ES-I3 (cell line): ENCODE measurements around the gene PPM1G.

Source experiments
- H3K36me3 ChIP-seq: 2 replicates; pipeline ENCODE4 v1.6.1; 2013; ENCODE audit warnings: mild to moderate bottlenecking, low read length, control low read depth, moderate library complexity; ENCODE audit not compliant: insufficient read depth
- H3K4me1 ChIP-seq: 2 replicates; pipeline ENCODE4 v1.6.1; 2013; ENCODE audit warnings: mild to moderate bottlenecking, control low read depth, low read length; ENCODE audit not compliant: insufficient read depth
- H3K9ac ChIP-seq: 2 replicates; pipeline ENCODE4 v1.6.1; 2013; ENCODE audit warnings: low read depth, mild to moderate bottlenecking, low read length, moderate library complexity
- H3K9me3 ChIP-seq: 2 replicates; pipeline ENCODE4 v1.6.1; 2013; ENCODE audit warnings: mild to moderate bottlenecking, low read length, moderate library complexity; ENCODE audit not compliant: control insufficient read depth, insufficient read depth

The PPM1G gene

DNA sequence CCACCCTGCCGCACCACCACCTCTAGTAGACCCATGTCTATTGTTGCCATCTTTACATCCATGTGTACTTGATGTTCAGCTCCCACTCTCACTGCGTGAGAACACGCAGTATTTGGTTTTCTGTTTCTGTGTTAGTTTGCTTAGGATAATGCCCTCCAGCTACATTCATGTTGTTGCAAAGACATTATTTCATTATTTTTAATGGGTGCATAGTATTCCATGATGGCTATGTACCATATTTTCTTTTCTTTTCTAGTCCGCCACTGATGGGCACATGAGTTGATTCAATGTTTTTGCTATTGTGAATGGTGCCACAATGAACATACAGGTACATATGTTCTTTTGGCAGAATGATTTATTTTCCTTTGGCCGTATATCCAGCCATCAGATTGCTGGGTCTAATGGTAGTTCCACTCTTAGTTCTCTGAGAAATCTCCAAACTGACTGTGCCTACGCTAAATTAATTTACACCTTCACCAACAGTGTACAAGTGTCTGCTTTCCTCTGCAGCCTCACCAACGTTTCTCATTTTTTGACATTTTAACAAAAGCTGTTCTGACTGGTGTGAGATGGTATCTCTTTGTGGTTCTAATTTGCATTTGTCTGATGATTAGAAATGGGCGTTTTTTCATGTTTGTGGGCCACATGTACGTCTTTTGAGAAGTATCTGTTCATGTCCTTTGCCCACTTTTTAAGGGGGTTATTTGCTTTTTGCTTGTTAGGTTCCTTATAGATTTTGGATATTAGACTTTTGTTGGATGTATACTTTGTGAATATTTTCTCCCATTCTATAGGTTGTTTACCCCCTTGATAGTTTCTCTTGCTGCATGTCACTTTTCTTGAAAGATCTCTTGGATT lies 18.3 kb downstream of the PPM1G start:
- no peaks in the 10 kb centered on the region for H3K9me3 ChIP-seq
- peaks cover 3% of the 10 kb centered on the region; the same call in 1 of the 2 replicates for H3K36me3 ChIP-seq
- H3K4me1 ChIP-seq, result no peaks in the 10 kb centered on the region
- H3K9ac ChIP-seq, result no peak overlapping the region

DNA sequence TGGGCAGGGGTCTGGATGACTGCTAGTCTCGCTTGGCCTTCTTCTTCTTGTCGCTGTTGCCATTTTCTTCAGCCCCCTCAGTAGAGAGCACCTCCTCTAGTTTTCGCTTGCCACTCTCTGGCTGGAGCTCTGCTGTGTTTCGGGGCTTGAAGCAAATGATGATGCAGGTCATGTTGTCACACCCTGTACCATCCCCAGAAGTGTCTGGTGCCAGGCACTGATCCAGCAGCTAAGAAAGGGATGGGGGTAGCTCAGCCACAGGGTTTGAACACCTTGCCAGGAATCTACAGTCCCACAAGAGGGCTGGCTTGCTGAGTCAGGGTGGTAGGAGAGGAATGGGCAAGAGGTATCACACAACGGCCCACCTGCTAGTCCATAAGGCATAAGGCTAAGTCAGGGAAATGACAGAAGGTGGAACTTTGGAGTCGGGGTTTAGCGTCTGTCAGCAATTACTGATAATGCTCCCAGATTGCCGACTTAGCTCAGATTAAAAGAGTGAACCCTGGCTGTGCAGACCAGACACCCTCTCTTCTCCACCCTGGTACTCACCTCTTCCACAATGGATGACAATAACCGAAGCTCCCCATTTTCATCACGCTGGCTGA lies 27.7 kb downstream of the PPM1G start:
- Histone ChIP-seq H3K36me3 (peaks cover 37% of the 10 kb centered on the region), H3K9me3 (no peaks in the 10 kb centered on the region), H3K9ac (no peak overlapping the region), H3K4me1 (no peaks in the 10 kb centered on the region)

DNA sequence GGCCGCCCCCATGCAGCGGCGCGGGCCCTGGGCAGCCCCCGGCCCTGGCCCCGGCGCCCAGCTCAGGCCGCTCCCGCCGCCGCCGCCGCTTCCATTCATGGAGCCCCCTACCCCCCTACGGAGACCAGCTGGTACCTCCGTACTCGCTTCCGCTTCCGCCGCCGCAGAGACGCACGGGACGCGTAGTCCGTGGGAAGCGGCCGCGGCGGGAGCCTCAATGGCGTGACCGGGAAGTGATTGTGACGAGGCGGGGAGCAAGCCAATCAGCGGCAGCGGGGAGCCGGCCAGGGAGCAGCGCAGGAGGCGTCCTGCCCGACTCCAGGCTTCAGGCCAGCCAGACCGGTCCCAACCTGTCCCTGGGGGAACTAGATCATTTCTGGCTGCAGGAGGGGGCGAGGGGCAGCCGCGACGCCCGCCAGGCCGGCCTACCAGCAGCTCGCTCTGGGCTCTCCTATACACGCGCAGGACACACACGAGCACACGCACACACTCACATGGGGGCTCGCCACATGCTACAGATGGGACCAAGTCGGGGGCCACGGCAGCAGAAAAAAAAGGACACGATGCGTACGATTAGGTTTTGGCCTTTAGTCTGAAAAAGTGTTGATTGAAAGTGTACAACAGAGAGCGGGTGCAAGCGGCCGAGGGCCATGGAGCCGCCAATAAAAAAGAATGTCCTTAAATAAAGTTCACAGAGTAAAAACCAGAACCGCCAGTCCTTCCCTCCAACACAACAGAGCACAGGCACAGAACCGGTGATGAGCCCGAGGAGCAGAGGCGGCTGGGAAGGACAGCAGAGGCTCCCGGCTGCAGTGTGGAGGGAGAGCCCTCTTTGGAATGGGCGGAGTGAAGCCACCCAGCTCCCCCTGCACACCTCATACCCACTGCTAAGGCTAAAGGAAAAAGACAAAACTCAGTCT lies 28.5 kb downstream of the PPM1G start, which contains the start of gene ZNF513:
ZNF513 (minus strand) TSS at position 109 of the 920 bp plus-strand sequence. CDS start 208 bp downstream, outside the sequence.
- H3K9me3 ChIP-seq, result no peaks in the 10 kb centered on the region
- H3K9ac ChIP-seq, result peak within 1 kb of the TSS; percentile 95
- H3K36me3 ChIP-seq, result peaks cover 34% of the 10 kb centered on the region
- H3K4me1 ChIP-seq, result no peaks in the 10 kb centered on the region

DNA sequence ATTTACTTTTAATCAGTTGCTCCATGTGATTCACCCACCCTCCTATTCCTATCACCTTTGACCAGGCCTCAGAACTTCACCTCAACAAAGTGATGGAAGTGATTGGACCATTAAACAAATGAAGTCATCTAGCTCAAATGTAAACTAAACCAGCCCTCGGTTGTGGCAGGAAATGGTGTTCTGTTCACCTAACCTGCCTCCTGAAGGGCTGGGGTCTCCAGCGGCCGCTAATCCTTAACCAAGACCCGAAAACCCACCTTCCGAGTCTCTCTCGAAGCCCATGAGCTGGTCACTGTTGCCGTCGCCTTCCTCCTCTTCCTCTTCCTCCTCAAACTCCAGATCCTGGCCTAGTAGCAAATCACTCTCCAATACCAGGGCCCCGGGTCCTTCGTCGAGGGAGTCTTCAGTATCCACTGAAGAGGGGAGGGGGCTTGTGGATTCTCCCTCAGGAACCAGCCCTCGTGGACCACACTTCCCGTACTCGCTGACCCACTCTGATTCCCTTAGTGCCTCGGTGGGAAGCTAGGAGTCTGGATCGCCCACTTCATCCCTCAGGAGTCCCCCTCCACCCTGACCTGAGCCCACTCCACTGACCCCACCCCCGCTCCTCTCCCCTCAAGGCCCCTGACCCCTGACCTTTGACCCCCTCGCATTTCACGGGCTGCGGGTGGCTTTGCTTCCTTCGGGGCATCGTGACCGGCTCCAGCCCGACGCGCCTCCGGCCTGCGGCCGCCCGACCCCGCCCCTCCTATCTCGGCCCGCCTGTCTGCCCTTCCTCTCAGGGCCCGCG lies 29.4 kb downstream of the PPM1G start:
- Histone ChIP-seq H3K36me3 (peaks cover 30% of the 10 kb centered on the region), H3K4me1 (no peaks in the 10 kb centered on the region), H3K9ac (peak overlapping the region; percentile 95), H3K9me3 (no peaks in the 10 kb centered on the region)

DNA sequence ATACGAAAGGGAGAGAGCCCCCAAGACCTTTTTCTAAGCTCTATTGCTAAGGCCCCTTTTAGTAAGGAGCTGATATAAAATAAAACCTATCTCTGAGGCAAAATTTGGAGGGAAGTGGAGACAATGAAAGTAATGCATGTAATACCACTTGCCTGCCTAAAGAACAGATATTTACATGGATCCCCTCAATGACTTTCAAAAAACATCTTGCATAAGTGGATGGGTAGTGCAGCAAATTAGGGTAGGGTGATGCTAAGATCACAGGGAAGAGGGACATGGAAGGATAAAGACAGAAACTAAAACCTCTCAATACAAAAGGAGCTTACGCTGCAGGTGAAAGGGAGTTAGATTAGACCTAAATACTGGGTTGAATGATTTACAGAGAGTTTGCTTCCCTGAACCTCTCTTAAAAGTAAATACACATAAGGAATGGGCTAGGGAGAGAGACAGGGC lies 30.0 kb downstream of the PPM1G start:
- no peaks in the 10 kb centered on the region for H3K9me3 ChIP-seq
- H3K36me3 ChIP-seq, result peaks cover 29% of the 10 kb centered on the region
- peak overlapping the region; percentile 95 for H3K9ac ChIP-seq
- H3K4me1 ChIP-seq, result no peaks in the 10 kb centered on the region

DNA sequence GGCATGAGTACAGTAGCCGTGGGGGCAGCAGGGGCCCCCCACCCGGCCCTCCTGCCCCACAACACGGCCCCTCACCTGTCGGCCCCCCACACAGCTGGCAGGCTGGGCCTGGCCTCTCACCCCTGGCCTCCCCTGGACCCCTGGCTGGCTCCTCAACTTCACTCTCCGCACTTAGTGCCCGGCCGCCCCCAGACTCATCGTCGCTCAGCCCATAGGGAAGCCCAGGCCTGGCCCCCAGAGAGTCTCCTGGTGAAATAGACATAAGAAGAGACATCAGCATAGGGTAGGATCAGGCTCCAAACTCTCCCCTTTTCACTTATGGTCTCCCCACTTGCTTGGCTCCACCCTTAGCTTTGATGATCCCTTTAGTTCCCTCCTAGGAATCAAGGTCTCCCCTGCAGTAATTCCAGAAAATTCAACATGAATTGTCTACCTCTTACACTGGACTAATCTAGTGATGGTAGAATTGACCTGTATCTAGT lies 30.5 kb downstream of the PPM1G start:
- H3K9me3 ChIP-seq, result no peaks in the 10 kb centered on the region
- no peaks in the 10 kb centered on the region for H3K4me1 ChIP-seq
- H3K9ac ChIP-seq, result no peak overlapping the region
- H3K36me3 ChIP-seq, result peaks cover 26% of the 10 kb centered on the region

DNA sequence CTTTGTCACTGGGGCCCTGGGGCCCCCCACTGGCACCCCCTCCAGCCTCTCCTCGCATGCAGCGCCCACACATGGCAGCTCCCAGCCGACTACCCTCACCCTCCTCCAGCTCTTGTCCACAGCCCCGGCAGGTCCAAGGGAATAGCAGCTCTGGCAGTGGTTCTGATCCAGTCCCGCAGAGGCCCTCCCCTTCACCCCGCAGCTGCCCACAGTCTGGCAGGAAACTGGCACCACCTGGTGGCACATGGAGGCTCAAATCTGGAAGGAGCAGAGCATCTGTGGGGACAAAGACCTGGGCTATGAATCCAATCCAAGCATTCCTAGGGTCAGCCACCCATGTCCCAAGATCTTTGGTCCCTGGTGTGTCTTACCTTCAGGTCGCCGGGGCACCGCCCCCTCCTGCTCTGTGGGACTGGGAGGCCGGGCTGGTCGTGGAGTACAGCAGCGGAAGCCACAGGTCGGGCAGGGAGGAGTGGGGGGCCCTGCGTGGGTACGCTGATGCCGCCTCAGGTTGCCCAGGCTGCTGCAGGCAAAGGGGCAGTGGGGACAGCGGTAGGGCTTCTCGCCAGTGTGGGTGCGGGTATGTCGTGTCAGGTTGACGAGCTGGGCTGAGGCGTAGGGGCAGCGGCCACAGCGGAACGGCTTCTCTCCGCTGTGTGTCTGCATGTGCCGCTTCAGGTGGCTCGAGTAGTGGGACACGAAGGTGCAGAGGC lies 31.1 kb downstream of the PPM1G start:
- H3K36me3 ChIP-seq, result peaks cover 24% of the 10 kb centered on the region
- H3K4me1 ChIP-seq, result no peaks in the 10 kb centered on the region
- no peak overlapping the region for H3K9ac ChIP-seq
- H3K9me3 ChIP-seq, result no peaks in the 10 kb centered on the region

DNA sequence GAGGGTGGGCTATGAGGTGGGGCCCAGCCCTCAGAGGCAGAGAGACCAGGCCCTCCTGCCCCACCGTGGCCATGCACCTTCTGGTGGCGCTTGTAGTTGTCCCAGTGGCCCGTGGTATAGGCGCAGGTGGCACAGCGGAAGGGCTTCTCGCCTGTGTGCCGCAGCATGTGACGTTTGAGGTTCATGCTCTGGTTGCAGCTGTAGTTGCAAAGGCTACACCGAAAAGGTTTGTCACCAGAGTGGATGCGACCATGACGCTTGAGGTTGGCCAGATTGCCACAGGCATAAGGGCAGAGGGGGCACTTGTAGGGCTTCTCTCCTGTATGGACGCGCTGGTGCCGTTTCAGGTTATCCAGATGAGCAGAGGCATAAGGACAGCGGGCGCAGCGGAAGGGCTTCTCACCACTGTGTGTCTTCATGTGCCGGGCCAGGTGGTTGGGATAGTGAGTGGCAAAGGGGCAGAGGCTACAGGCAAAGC lies 31.7 kb downstream of the PPM1G start:
- Histone ChIP-seq H3K9me3 (no peaks in the 10 kb centered on the region), H3K36me3 (peaks cover 22% of the 10 kb centered on the region), H3K4me1 (peaks cover 3% of the 10 kb centered on the region; the same call in 1 of the 2 replicates), H3K9ac (no peak overlapping the region)

DNA sequence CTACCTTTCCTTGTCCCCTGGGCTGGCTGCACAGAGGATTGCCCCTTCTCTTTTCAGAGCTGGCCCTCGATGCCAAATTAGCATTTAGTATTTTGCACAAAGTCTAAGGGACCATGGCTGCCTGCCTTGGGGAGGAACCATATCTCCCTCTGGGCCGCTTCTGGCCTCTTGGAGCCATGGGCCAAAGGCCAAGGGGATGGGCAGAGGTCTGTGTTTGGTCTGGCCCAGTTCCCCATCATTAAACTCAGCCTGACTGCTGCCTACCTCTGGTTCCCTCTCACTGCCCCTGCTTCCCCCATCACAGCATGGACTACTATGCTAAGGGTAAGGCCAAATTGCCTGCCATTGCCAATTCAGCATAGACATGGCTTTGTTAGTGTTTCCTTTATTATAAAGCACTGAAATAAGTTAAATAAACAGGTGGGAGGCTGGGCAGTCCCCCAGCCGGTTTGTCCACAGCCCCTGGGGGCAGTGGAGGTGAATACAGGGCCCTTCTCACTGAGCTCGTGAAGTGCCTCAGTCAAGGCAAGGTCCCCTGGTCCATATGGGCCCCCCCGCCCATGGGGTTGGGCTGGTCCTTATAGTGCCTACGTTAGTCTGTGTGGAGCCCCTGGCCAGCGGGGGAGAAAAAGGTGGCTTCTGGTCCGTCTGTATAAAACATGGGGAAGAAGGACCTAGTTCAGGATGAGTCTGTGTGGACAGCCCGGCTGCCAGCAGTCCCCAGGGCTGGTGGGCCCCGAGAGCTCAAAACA lies 32.3 kb downstream of the PPM1G start:
- peaks cover 20% of the 10 kb centered on the region for H3K36me3 ChIP-seq
- no peak overlapping the region for H3K9ac ChIP-seq
- no peaks in the 10 kb centered on the region for H3K9me3 ChIP-seq
- peaks cover 9% of the 10 kb centered on the region for H3K4me1 ChIP-seq

DNA sequence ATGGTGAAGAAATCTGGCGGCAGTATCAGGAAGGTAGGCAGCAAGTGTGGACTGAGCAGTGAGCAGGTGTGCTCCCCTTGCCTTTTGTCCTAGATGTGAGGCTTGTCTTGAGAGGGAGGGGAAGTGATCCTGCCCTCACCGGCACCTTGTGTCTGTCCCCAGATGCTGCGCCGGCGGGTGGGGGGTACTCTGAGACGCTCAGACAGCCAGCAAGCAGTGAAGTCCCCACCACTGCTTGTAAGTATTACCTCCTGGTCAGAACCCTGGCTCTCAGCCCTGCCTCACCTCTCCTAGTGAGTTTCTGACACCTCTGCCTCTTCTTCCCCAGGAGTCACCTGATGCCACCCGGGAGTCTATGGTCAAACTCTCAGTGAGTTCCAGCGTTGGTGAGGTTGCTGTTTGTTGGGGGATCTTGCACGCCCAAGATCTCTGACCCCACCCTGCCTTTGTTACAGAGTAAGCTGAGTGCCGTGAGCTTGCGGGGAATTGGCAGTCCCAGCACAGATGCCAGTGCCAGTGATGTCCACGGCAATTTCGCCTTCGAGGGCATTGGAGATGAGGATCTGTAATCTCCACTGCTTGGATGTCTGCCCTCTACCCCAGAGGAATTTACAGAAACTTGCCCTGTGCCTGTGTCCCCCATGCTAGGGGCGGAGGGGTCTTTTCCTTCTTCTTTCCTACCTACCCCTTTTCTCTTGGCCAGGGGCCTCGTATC lies 33.1 kb downstream of the PPM1G start:
- H3K36me3 ChIP-seq, result peaks cover 20% of the 10 kb centered on the region
- H3K9ac ChIP-seq, result no peak overlapping the region
- H3K4me1 ChIP-seq, result peaks cover 13% of the 10 kb centered on the region
- no peaks in the 10 kb centered on the region for H3K9me3 ChIP-seq

DNA sequence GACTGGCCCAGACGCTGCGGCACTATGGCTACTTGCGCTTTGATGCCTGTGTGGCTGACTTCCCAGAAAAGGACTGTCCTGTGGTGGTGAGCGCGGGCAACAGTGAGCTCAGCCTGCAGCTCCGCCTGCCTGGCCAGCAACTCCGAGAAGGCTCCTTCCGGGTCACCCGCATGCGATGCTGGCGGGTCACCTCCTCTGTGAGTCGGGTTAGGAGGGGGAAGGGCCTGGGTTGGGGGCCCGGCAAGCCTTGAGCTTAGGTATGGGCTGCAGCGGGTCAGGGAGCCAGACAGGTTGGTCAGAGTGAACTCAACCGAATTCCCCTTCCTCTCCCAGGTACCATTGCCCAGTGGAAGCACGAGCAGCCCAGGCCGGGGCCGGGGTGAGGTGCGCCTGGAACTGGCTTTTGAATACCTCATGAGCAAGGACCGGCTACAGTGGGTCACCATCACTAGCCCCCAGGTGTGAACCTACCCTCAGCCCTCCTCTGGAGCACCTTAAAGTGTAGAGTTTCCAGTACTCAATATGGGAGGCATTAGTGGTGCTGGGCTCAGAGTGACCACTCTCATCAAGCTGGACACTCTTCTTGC lies 33.8 kb downstream of the PPM1G start:
- no peaks in the 10 kb centered on the region for H3K9me3 ChIP-seq
- H3K36me3 ChIP-seq, result peaks cover 20% of the 10 kb centered on the region
- H3K4me1 ChIP-seq, result peaks cover 13% of the 10 kb centered on the region
- H3K9ac ChIP-seq, result no peak overlapping the region

DNA sequence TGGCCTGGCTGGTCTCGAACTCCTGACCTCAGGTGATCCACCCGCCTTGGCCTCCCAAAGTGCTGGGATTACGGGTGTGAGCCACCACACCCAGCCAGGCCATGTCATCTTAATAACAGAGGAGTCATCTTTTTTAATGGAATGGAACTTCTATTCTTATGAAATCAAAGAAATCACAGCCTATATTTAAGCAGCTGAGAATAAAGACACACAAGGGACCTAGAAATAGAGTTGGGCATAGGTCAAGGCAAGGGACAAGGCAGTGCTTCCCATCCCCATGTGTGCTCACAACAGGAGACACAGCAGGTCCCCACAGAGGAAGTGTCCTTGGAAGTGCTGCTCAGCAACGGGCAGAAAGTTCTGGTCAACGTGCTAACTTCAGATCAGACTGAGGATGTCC lies 35.8 kb downstream of the PPM1G start:
- Histone ChIP-seq H3K9ac (no peak overlapping the region), H3K4me1 (peaks cover 18% of the 10 kb centered on the region), H3K9me3 (no peaks in the 10 kb centered on the region), H3K36me3 (peaks cover 19% of the 10 kb centered on the region)
